Right lung (tissue), 10 donors: Measurements from ENCODE around the gene CCR5. TPM values are rescaled to one million over a fixed set of nuclear protein-coding genes. Genes with fewer than 3 reads are reported as not detected.
"Not testable (repeated sequence)": the region's sequence is repeated elsewhere in the genome, so short reads cannot be mapped to it uniquely, and the experiment has no call there.

Experiments
- DNase-seq, 2 donors: peaks; one replicate each; pipeline ENCODE4 v3.0.0-alpha.2; 2013
- long read RNA-seq, 8 donors: transcript quantifications; one replicate each; lab custom pipeline, GENCODE V29; 2026
- polyA plus RNA-seq, 5 donors: library from polyadenylated mRNA; unstranded; fragments of 120-200 nt; gene quantifications; one replicate each; pipeline versions ENCODE4 v1.2.1 to v1.2.3, GENCODE V29; 2013; ENCODE audit warnings: inconsistent platforms in 1 of 5, low replicate concordance in 1 of 5; ENCODE audit not compliant: insufficient read length in 5 of 5, insufficient read depth in 1 of 5

Gene CCR5
- polyA plus RNA-seq: 1 to 10 TPM in 1 of 5 donors, under 1 TPM in 4; 0.41 to 1.0 (median 0.55) TPM
- long read RNA-seq, donor 1, partial matches to known transcripts: 0 of 1 reads
- long read RNA-seq, donor 1, other reads (novel, unspliced or antisense): 0 of 1 reads
- long read RNA-seq, donor 2: 0 reads
- long read RNA-seq, donor 3: 0 reads
- long read RNA-seq, donor 4: 0 reads
- long read RNA-seq, donor 5: 0 reads
- long read RNA-seq, donor 6, partial matches to known transcripts: 0 of 1 reads
- long read RNA-seq, donor 6, other reads (novel, unspliced or antisense): 0 of 1 reads
- long read RNA-seq, donor 7: 0 reads
- long read RNA-seq, donor 8, partial matches to known transcripts: 0 of 1 reads
- long read RNA-seq, donor 8, other reads (novel, unspliced or antisense): 0 of 1 reads

- DNase-seq: no peak
Measured at GRCh38 chr3:46370839-46371518, at the start of gene CCR5. TSS of gene CCR5 (plus strand) at chr3:46370946. CDS start at chr3:46372903, 1,957 bp downstream.

GRCh38 chr3:46321461-46322104 is 49.2 kb upstream of the CCR5 start:
- DNase-seq: no peak

- no peak for DNase-seq
Measured at GRCh38 chr3:46324036-46324435, 46.7 kb upstream of the CCR5 start.

GRCh38 chr3:46325645-46326300 is 45.0 kb upstream of the CCR5 start:
- no peak for DNase-seq

GRCh38 chr3:46330676-46331075 is 40.1 kb upstream of the CCR5 start:
- DNase-seq: not testable (repeated sequence)

GRCh38 chr3:46334741-46335478 is 35.8 kb upstream of the CCR5 start:
- DNase-seq: no peak

GRCh38 chr3:46335541-46335940 is 35.2 kb upstream of the CCR5 start:
- DNase-seq: no peak

GRCh38 chr3:46337911-46338310 is 32.8 kb upstream of the CCR5 start:
- DNase-seq: no peak

- DNase-seq: no peak
Measured at GRCh38 chr3:46338840-46339239, 31.9 kb upstream of the CCR5 start.

- DNase-seq: no peak
Measured at GRCh38 chr3:46344476-46344875, 26.3 kb upstream of the CCR5 start.

- no peak for DNase-seq
Measured at GRCh38 chr3:46348823-46349482, 21.8 kb upstream of the CCR5 start.

- DNase-seq: no peak
Measured at GRCh38 chr3:46349484-46350261, 21.1 kb upstream of the CCR5 start.

- DNase-seq: no peak
Measured at GRCh38 chr3:46350262-46350565, 20.5 kb upstream of the CCR5 start.

- no peak for DNase-seq
Measured at GRCh38 chr3:46351646-46352045, 19.1 kb upstream of the CCR5 start.

- no peak for DNase-seq
Measured at GRCh38 chr3:46353090-46353489, 17.7 kb upstream of the CCR5 start.

- no peak for DNase-seq
Measured at GRCh38 chr3:46353647-46354410, 16.9 kb upstream of the CCR5 start, which contains the start of gene CCR2. TSS of gene CCR2 (plus strand) at chr3:46354111. CDS start at chr3:46357528, 3,417 bp downstream.

GRCh38 chr3:46354478-46354877 is 16.3 kb upstream of the CCR5 start:
- DNase-seq: no peak

GRCh38 chr3:46354984-46355383 is 15.8 kb upstream of the CCR5 start:
- DNase-seq: no peak

GRCh38 chr3:46356276-46356675 is 14.5 kb upstream of the CCR5 start:
- DNase-seq: no peak
